Peyer's patch (tissue), 4 donors: Measurements from ENCODE around the gene ETV6. TPM values are rescaled to one million over a fixed set of nuclear protein-coding genes. Genes with fewer than 3 reads are reported as not detected.

Source experiments
- DNase-seq, 3 donors: peaks; one replicate each; pipeline ENCODE4 v3.0.0-alpha.2; 2017 to 2019
- H3K27ac ChIP-seq, 4 donors: fragments of 200-600 bp; sonication (generic); one replicate each; pipeline ENCODE4 v1.5.1; 2016 to 2019
- H3K27me3 ChIP-seq, 2 donors: fragments of 200-600 bp; sonication (generic); one replicate each; pipeline ENCODE4 v1.5.1; 2019
- H3K36me3 ChIP-seq, 3 donors: fragments of 200-600 bp; sonication (generic); one replicate each; pipeline ENCODE4 v1.5.1; 2016 to 2019
- H3K4me1 ChIP-seq, 4 donors: fragments of 200-600 bp; sonication (generic); one replicate each; pipeline ENCODE4 v1.5.1; 2016 to 2019
- H3K4me3 ChIP-seq, 4 donors: fragments of 200-600 bp; sonication (generic); 1 replicate in 3 of 4; 2 replicates in 1 of 4; pipeline ENCODE4 v1.5.1; 2016 to 2019; ENCODE audit warnings: mild to moderate bottlenecking in 1 of 4
- H3K9me3 ChIP-seq, 4 donors: fragments of 200-600 bp; sonication (generic); one replicate each; pipeline ENCODE4 v1.5.1; 2016 to 2019; ENCODE audit warnings: mild to moderate bottlenecking in 1 of 4
- POLR2A ChIP-seq, 2 donors: fragments of 450-650 bp; IDR thresholded peaks; one replicate each; pipeline ENCODE4 v1.5.1; 2017; ENCODE audit warnings: antibody characterized with exemption in 2 of 2, mild to moderate bottlenecking in 2 of 2, moderate library complexity in 2 of 2
- total RNA-seq, 4 donors: library from RNA; depleted of rRNA; stranded (reverse); fragments of >200 nt; gene quantifications; one replicate each; pipeline ENCODE4 v1.1.0, GENCODE V29; 2016
- TF ChIP-seq, protein P1 (sequence below), 6 experiments: fragments of 450-650 bp in 4 of 6; fragments of 200-600 bp in 2 of 6; sonication (generic) in 1 of 6; IDR thresholded peaks; one replicate each; pipeline ENCODE4 v1.5.1; 2017 to 2019; ENCODE audit warnings: antibody characterized with exemption in 6 of 6, mild to moderate bottlenecking in 3 of 6, moderate library complexity in 1 of 6

Gene ETV6
- total RNA-seq, 4 donors from 2014 or later, result 35.4 to 49.5 (median 42.2) TPM

DNA sequence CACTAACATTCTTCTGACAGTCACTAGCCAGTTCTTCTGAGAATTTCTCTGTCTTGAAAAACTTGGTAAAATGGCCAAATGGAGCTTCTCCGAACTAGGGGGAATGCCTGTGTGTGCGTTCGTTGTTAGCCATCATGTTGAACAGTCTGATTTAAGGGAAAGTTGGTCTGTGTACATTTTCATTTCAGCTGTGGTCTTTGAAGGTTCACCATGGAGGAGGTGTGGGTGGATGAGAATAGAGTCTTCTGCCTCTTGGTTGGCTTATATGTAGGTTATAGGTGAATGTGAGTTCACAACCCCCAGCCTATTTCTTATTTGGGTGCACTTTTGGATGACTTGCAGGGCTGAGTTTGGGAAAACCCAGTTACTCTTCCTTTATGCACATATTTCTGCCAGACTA is 12.9 kb downstream of the ETV6 start:
- Histone ChIP-seq H3K27me3 (no peaks in the 10 kb centered on the region), H3K9me3 (no peaks in the 10 kb centered on the region), H3K27ac (no peak overlapping the region), H3K4me1 (peaks cover 0 to 39% (median 0%) of the 10 kb centered on the region in 4 donors), H3K36me3 (no peaks in the 10 kb centered on the region), H3K4me3 (no peak overlapping the region)
- DNase-seq, result no peak
- no peak for TF ChIP-seq POLR2A (IDR thresholded peaks at IDR 0.05)
- TF ChIP-seq, protein P1, sequence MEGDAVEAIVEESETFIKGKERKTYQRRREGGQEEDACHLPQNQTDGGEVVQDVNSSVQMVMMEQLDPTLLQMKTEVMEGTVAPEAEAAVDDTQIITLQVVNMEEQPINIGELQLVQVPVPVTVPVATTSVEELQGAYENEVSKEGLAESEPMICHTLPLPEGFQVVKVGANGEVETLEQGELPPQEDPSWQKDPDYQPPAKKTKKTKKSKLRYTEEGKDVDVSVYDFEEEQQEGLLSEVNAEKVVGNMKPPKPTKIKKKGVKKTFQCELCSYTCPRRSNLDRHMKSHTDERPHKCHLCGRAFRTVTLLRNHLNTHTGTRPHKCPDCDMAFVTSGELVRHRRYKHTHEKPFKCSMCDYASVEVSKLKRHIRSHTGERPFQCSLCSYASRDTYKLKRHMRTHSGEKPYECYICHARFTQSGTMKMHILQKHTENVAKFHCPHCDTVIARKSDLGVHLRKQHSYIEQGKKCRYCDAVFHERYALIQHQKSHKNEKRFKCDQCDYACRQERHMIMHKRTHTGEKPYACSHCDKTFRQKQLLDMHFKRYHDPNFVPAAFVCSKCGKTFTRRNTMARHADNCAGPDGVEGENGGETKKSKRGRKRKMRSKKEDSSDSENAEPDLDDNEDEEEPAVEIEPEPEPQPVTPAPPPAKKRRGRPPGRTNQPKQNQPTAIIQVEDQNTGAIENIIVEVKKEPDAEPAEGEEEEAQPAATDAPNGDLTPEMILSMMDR (IDR thresholded peaks at IDR 0.05), result no peak

DNA sequence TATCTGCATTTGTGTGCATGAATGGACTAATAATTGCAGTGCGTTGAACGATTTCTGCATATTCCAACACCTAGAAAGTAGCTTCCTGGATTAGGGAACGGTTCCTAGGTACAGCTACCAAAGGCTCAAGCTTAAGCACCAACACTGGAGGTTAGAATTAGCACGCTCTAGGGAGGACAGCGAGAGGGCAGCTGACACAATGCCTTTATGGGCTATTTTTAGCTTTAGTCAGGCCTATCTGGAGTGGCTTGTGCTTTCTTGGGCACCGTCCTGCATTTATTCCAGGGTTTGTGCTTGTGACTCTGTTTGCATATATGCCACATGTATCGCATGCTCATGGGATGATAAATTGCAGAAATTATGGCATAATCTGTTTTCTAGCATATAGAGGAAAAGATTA is 13.7 kb downstream of the ETV6 start:
- no peak for DNase-seq
- H3K27ac ChIP-seq, result peak overlapping the region in 1 of 4 donors; percentile 9
- no peaks in the 10 kb centered on the region for H3K27me3 ChIP-seq
- H3K4me1 ChIP-seq, result peaks cover 0 to 35% (median 0%) of the 10 kb centered on the region in 4 donors
- H3K4me3 ChIP-seq, result no peak overlapping the region
- H3K9me3 ChIP-seq, result no peaks in the 10 kb centered on the region
- H3K36me3 ChIP-seq, result no peaks in the 10 kb centered on the region
- TF ChIP-seq, protein P1 (IDR thresholded peaks at IDR 0.05), result no peak
- no peak for TF ChIP-seq POLR2A (IDR thresholded peaks at IDR 0.05)

DNA sequence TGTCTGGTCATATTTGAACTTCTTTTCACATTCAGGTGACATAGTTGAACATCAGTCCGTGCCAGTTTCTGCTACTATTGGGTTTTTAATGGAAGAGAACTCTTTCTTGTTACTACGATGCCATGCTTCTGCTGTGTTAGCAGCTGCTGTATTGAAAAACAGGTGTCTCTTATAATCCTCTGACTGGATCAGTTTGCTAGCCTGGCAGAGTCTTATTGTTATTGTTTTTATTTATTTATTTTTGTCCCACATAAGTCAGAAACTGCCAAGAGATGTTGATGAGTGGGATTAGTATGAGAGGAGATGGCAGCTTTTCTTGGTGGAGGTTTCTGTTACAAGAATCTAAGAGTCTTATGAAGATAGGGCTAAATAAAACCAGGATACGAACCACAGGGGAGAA is 14.6 kb downstream of the ETV6 start:
- no peaks in the 10 kb centered on the region for H3K36me3 ChIP-seq
- DNase-seq, result no peak
- TF ChIP-seq, protein P1 (IDR thresholded peaks at IDR 0.05), result no peak
- TF ChIP-seq POLR2A (IDR thresholded peaks at IDR 0.05), result no peak
- H3K27me3 ChIP-seq, result no peaks in the 10 kb centered on the region
- H3K27ac ChIP-seq, result no peak overlapping the region
- no peaks in the 10 kb centered on the region for H3K9me3 ChIP-seq
- H3K4me1 ChIP-seq, result peaks cover 0 to 29% (median 0%) of the 10 kb centered on the region in 4 donors
- no peak overlapping the region for H3K4me3 ChIP-seq

DNA sequence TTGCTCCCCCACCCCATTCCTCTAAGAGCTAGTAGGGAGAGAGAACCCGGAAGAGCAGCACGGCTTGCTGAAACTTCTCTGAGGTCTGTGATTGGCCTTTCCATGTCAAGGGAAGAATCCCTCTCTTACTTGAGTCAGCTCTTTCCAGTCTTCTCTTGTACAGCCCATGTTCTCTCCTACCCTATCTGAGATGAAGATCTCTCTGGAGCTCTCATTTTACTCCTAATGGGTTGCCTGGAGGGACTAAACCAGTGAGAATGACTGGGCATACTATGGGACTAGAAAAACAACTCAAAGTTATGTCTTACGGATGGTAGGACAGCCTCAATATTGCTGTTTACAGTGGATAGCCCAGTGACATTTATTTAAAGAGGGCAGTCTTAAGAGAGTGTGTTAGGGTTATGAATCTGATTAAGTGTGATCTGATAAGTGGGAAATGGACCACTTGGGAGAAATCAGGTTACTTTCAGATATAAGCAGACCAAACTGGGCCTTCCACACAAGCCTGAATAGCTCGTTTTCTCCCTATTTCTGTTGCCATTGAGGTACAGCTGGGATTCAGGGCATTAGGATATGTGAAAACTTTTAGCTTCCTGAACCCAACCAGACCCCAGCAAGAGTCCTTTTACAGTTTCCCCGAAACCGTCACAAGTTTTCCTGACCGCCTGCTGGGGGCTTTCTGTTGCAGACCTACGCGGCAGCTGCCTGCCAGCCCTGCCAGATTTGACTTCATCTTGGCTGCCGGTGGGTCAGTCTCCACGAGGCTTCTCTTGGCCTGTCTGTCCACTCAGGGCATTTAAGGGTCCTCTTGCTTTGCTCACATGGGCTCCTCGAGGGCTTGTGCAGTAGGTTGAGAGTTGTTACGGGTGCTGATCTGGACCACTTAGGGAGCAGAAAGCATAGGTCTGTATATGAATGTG is 16.9 kb downstream of the ETV6 start:
- H3K27ac ChIP-seq, result no peak overlapping the region
- H3K9me3 ChIP-seq, result no peaks in the 10 kb centered on the region
- no peak for TF ChIP-seq POLR2A (IDR thresholded peaks at IDR 0.05)
- TF ChIP-seq, protein P1 (IDR thresholded peaks at IDR 0.05), result no peak
- H3K27me3 ChIP-seq, result no peaks in the 10 kb centered on the region
- peaks cover 0 to 28% (median 0%) of the 10 kb centered on the region in 4 donors for H3K4me1 ChIP-seq
- H3K36me3 ChIP-seq, result no peaks in the 10 kb centered on the region
- H3K4me3 ChIP-seq, result no peak overlapping the region
- no peak for DNase-seq

DNA sequence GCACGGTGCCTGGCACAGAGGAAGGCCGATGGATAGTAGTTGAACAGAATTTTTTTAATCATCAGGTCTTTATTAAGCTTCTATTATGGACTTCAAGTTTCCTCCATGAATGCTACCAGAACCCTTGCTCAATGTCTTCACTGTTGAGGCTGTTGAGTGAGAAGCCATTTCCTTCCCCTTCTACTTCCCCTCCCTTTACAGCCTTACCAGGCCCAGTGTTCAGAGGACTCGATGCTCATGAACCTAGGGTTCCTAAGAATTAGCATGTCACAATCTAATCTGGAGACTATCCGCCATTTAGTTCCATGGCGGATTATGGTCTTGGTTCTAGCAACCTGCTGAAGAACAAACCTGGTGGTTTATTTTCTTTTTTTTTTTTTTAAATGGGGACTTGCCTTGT is 17.7 kb downstream of the ETV6 start:
- H3K27ac ChIP-seq, result no peak overlapping the region
- no peak overlapping the region for H3K4me3 ChIP-seq
- no peaks in the 10 kb centered on the region for H3K9me3 ChIP-seq
- no peak for TF ChIP-seq POLR2A (IDR thresholded peaks at IDR 0.05)
- TF ChIP-seq, protein P1 (IDR thresholded peaks at IDR 0.05), result no peak
- no peak for DNase-seq
- peaks cover 0 to 22% (median 0%) of the 10 kb centered on the region in 4 donors for H3K4me1 ChIP-seq
- H3K36me3 ChIP-seq, result no peaks in the 10 kb centered on the region
- H3K27me3 ChIP-seq, result no peaks in the 10 kb centered on the region
